IgD-negative memory B cell (primary cell): ENCODE data around the gene ADCY2. TPM values are rescaled to one million over a fixed set of nuclear protein-coding genes. Genes with fewer than 3 reads are reported as not detected.

ENCODE experiments used
- H3K27ac Mint-ChIP-seq, 3 donors: one replicate each; pipeline ENCODE4 v1.8.0; 2020 to 2022; ENCODE audit warnings: mild to moderate bottlenecking in 3 of 3, mixed read lengths in 3 of 3, moderate library complexity in 1 of 3
- H3K27me3 Mint-ChIP-seq: one replicate; pipeline ENCODE4 v1.8.0; 2021; ENCODE audit warnings: mixed read lengths
- H3K36me3 Mint-ChIP-seq: one replicate; pipeline ENCODE4 v1.8.0; 2020; ENCODE audit warnings: mild to moderate bottlenecking, mixed read lengths
- H3K4me1 Mint-ChIP-seq, 3 donors: one replicate each; pipeline ENCODE4 v1.8.0; 2020 to 2022; ENCODE audit warnings: mixed read lengths in 3 of 3, mild to moderate bottlenecking in 1 of 3
- H3K4me3 Mint-ChIP-seq, 4 donors: one replicate each; pipeline ENCODE4 v1.8.0; 2020 to 2022; ENCODE audit warnings: mild to moderate bottlenecking in 4 of 4, mixed read lengths in 4 of 4, moderate library complexity in 3 of 4
- H3K9me3 Mint-ChIP-seq, 3 donors: one replicate each; pipeline ENCODE4 v1.8.0; 2020 to 2021; ENCODE audit warnings: mixed read lengths in 3 of 3, mild to moderate bottlenecking in 1 of 3
- polyA plus RNA-seq: library from polyadenylated mRNA; unstranded; fragments of 300-500 nt; fragmentation: Illumina TruSeq; gene quantifications from one replicate; pipeline ENCODE4 v1.2.3, GENCODE V29; 2021

Gene ADCY2
- polyA plus RNA-seq, 1 donor from 2014 or later, result not detected

- peaks cover 13% of the 10 kb centered on the region for H3K27me3 Mint-ChIP-seq
- H3K4me3 Mint-ChIP-seq, result no peak overlapping the region
- no peaks in the 10 kb centered on the region for H3K9me3 Mint-ChIP-seq
- H3K4me1 Mint-ChIP-seq, result no peaks in the 10 kb centered on the region
- H3K27ac Mint-ChIP-seq, result no peak overlapping the region
- H3K36me3 Mint-ChIP-seq, result peaks cover 2% of the 10 kb centered on the region
Measured at GRCh38 chr5:7751874-7752273, 355.9 kb downstream of the ADCY2 start.

GRCh38 chr5:7753181-7753580, 357.2 kb downstream of the ADCY2 start:
- no peak overlapping the region for H3K4me3 Mint-ChIP-seq

GRCh38 chr5:7753596-7753995, 357.7 kb downstream of the ADCY2 start:
- no peaks in the 10 kb centered on the region for H3K9me3 Mint-ChIP-seq
- no peak overlapping the region for H3K27ac Mint-ChIP-seq
- H3K27me3 Mint-ChIP-seq, result peaks cover 15% of the 10 kb centered on the region
- no peaks in the 10 kb centered on the region for H3K4me1 Mint-ChIP-seq
- peaks cover 2% of the 10 kb centered on the region for H3K36me3 Mint-ChIP-seq
- H3K4me3 Mint-ChIP-seq, result no peak overlapping the region

More at GRCh38 chr5:7753181-7753580, 357.2 kb downstream of the ADCY2 start:
- no peak overlapping the region for H3K27ac Mint-ChIP-seq
- H3K36me3 Mint-ChIP-seq, result peaks cover 2% of the 10 kb centered on the region
- H3K27me3 Mint-ChIP-seq, result peaks cover 13% of the 10 kb centered on the region
- no peaks in the 10 kb centered on the region for H3K9me3 Mint-ChIP-seq
- H3K4me1 Mint-ChIP-seq, result no peaks in the 10 kb centered on the region

GRCh38 chr5:7754490-7754889, 358.6 kb downstream of the ADCY2 start:
- peaks cover 2% of the 10 kb centered on the region for H3K36me3 Mint-ChIP-seq

GRCh38 chr5:7754997-7755596, 359.2 kb downstream of the ADCY2 start:
- peak overlapping the region in 1 of 4 donors; percentile 58 for H3K4me3 Mint-ChIP-seq
- H3K9me3 Mint-ChIP-seq, result no peaks in the 10 kb centered on the region
- H3K4me1 Mint-ChIP-seq, result no peaks in the 10 kb centered on the region
- peaks cover 15% of the 10 kb centered on the region for H3K27me3 Mint-ChIP-seq
- H3K36me3 Mint-ChIP-seq, result peaks cover 2% of the 10 kb centered on the region
- H3K27ac Mint-ChIP-seq, result no peak overlapping the region

More at GRCh38 chr5:7754490-7754889, 358.6 kb downstream of the ADCY2 start:
- Mint-ChIP-seq H3K4me1 (no peaks in the 10 kb centered on the region), H3K9me3 (no peaks in the 10 kb centered on the region), H3K27ac (no peak overlapping the region), H3K4me3 (no peak overlapping the region), H3K27me3 (peaks cover 15% of the 10 kb centered on the region)

- Mint-ChIP-seq H3K36me3 (peaks cover 2% of the 10 kb centered on the region), H3K4me1 (no peaks in the 10 kb centered on the region), H3K4me3 (no peak overlapping the region)
Measured at GRCh38 chr5:7755958-7756357, 360.0 kb downstream of the ADCY2 start.

GRCh38 chr5:7756453-7756852, 360.5 kb downstream of the ADCY2 start:
- no peaks in the 10 kb centered on the region for H3K4me1 Mint-ChIP-seq
- no peaks in the 10 kb centered on the region for H3K9me3 Mint-ChIP-seq
- peaks cover 15% of the 10 kb centered on the region for H3K27me3 Mint-ChIP-seq
- no peak overlapping the region for H3K4me3 Mint-ChIP-seq
- H3K27ac Mint-ChIP-seq, result no peak overlapping the region
- H3K36me3 Mint-ChIP-seq, result peaks cover 2% of the 10 kb centered on the region

More at GRCh38 chr5:7755958-7756357, 360.0 kb downstream of the ADCY2 start:
- Mint-ChIP-seq H3K27ac (no peak overlapping the region), H3K27me3 (peaks cover 15% of the 10 kb centered on the region), H3K9me3 (no peaks in the 10 kb centered on the region)

- H3K27me3 Mint-ChIP-seq, result peaks cover 18% of the 10 kb centered on the region
- H3K36me3 Mint-ChIP-seq, result no peaks in the 10 kb centered on the region
- H3K4me1 Mint-ChIP-seq, result no peaks in the 10 kb centered on the region
- H3K4me3 Mint-ChIP-seq, result no peak overlapping the region
- no peak overlapping the region for H3K27ac Mint-ChIP-seq
- no peaks in the 10 kb centered on the region for H3K9me3 Mint-ChIP-seq
Measured at GRCh38 chr5:7759257-7759871, 363.4 kb downstream of the ADCY2 start.

GRCh38 chr5:7759951-7760580, 364.1 kb downstream of the ADCY2 start:
- Mint-ChIP-seq H3K27me3 (peaks cover 16% of the 10 kb centered on the region), H3K9me3 (peaks cover 0 to 4% (median 0%) of the 10 kb centered on the region in 3 donors), H3K4me1 (no peaks in the 10 kb centered on the region), H3K4me3 (no peak overlapping the region), H3K36me3 (no peaks in the 10 kb centered on the region), H3K27ac (no peak overlapping the region)

GRCh38 chr5:7762267-7762666, 366.3 kb downstream of the ADCY2 start:
- no peak overlapping the region for H3K27ac Mint-ChIP-seq
- H3K27me3 Mint-ChIP-seq, result peaks cover 5% of the 10 kb centered on the region
- H3K4me3 Mint-ChIP-seq, result no peak overlapping the region
- H3K36me3 Mint-ChIP-seq, result no peaks in the 10 kb centered on the region
- H3K4me1 Mint-ChIP-seq, result no peaks in the 10 kb centered on the region
- H3K9me3 Mint-ChIP-seq, result peaks cover 0 to 7% (median 0%) of the 10 kb centered on the region in 3 donors

- Mint-ChIP-seq H3K4me3 (no peak overlapping the region), H3K27me3 (peaks cover 3% of the 10 kb centered on the region), H3K4me1 (no peaks in the 10 kb centered on the region), H3K36me3 (no peaks in the 10 kb centered on the region), H3K9me3 (peaks cover 0 to 7% (median 0%) of the 10 kb centered on the region in 3 donors), H3K27ac (no peak overlapping the region)
Measured at GRCh38 chr5:7763621-7764072, 367.7 kb downstream of the ADCY2 start.

- Mint-ChIP-seq H3K27ac (peak overlapping the region in 1 of 3 donors; percentile 8), H3K4me3 (no peak overlapping the region), H3K9me3 (peaks cover 0 to 7% (median 0%) of the 10 kb centered on the region in 3 donors), H3K4me1 (no peaks in the 10 kb centered on the region), H3K27me3 (peaks cover 3% of the 10 kb centered on the region), H3K36me3 (no peaks in the 10 kb centered on the region)
Measured at GRCh38 chr5:7764452-7764851, 368.5 kb downstream of the ADCY2 start.

GRCh38 chr5:7770436-7770835, 374.5 kb downstream of the ADCY2 start:
- H3K27me3 Mint-ChIP-seq, result no peaks in the 10 kb centered on the region
- H3K36me3 Mint-ChIP-seq, result no peaks in the 10 kb centered on the region
- H3K4me3 Mint-ChIP-seq, result no peak overlapping the region
- no peaks in the 10 kb centered on the region for H3K4me1 Mint-ChIP-seq
- peaks cover 0 to 2% (median 0%) of the 10 kb centered on the region in 3 donors for H3K9me3 Mint-ChIP-seq
- no peak overlapping the region for H3K27ac Mint-ChIP-seq

- H3K4me1 Mint-ChIP-seq, result no peaks in the 10 kb centered on the region
- no peak overlapping the region for H3K4me3 Mint-ChIP-seq
- H3K27ac Mint-ChIP-seq, result no peak overlapping the region
- H3K27me3 Mint-ChIP-seq, result no peaks in the 10 kb centered on the region
- no peaks in the 10 kb centered on the region for H3K36me3 Mint-ChIP-seq
- peaks cover 0 to 3% (median 0%) of the 10 kb centered on the region in 3 donors for H3K9me3 Mint-ChIP-seq
Measured at GRCh38 chr5:7772141-7772540, 376.2 kb downstream of the ADCY2 start.

- no peaks in the 10 kb centered on the region for H3K27me3 Mint-ChIP-seq
- H3K36me3 Mint-ChIP-seq, result no peaks in the 10 kb centered on the region
- no peak overlapping the region for H3K27ac Mint-ChIP-seq
- no peak overlapping the region for H3K4me3 Mint-ChIP-seq
- H3K4me1 Mint-ChIP-seq, result no peaks in the 10 kb centered on the region
- H3K9me3 Mint-ChIP-seq, result peaks cover 0 to 3% (median 0%) of the 10 kb centered on the region in 3 donors
Measured at GRCh38 chr5:7773178-7773577, 377.2 kb downstream of the ADCY2 start.
